Calu3 (cell line): Measurements from ENCODE around the gene LRRIQ4. TPM values are rescaled to one million over a fixed set of nuclear protein-coding genes. Genes with fewer than 3 reads are reported as not detected.

Experiments
- BruUV-seq: library from RNA; stranded (reverse); fragments of 400-500 nt; replicated peaks from 2 replicates; lab custom pipeline; 2021; lab: Mats Ljungman, UMichigan
- CTCF ChIA-PET: fragments of 300-600 bp; sonication (Branson Sonifier 250); formaldehyde crosslinking; loops from one replicate; lab custom pipeline; 2022; ENCODE audit warnings: antibody characterized with exemption; lab: Charles Lee
- DNase-seq: peaks from one replicate; pipeline ENCODE4 v3.0.0; 2022
- H3K27ac Mint-ChIP-seq: one replicate; pipeline ENCODE4 v1.8.0; 2022; ENCODE audit warnings: mixed read lengths; ENCODE audit not compliant: unreplicated experiment
- H3K27me3 Mint-ChIP-seq: one replicate; pipeline ENCODE4 v1.8.0; 2022; ENCODE audit warnings: mixed read lengths; ENCODE audit not compliant: unreplicated experiment
- H3K36me3 Mint-ChIP-seq: one replicate; pipeline ENCODE4 v1.8.0; 2022; ENCODE audit warnings: mild to moderate bottlenecking, moderate library complexity, mixed read lengths; ENCODE audit not compliant: insufficient read depth, unreplicated experiment
- H3K4me1 Mint-ChIP-seq: one replicate; pipeline ENCODE4 v1.8.0; 2022; ENCODE audit warnings: mild to moderate bottlenecking, low read depth, mixed read lengths; ENCODE audit not compliant: unreplicated experiment
- H3K4me3 Mint-ChIP-seq: one replicate; pipeline ENCODE4 v1.8.0; 2022; ENCODE audit warnings: mild to moderate bottlenecking, low read depth, moderate library complexity, mixed read lengths; ENCODE audit not compliant: unreplicated experiment
- H3K9me3 Mint-ChIP-seq: one replicate; pipeline ENCODE4 v1.8.0; 2022; ENCODE audit warnings: low read depth, mixed read lengths; ENCODE audit not compliant: unreplicated experiment
- CTCF ChIP-seq: fragments of 200-600 bp; IDR thresholded peaks from one replicate; pipeline ENCODE4 v1.8.0; 2022; ENCODE audit warnings: antibody characterized with exemption; ENCODE audit not compliant: unreplicated experiment
- intact Hi-C: fragments of 100-400 bp; cut with micrococcal nuclease; formaldehyde crosslinking; loops from one replicate; pipeline ENCODE4 v1.10.0; 2022; ENCODE audit not compliant: unreplicated experiment
- total RNA-seq: library from RNA; stranded (reverse); gene quantifications from 2 replicates; pipeline ENCODE4 v1.2.3, GENCODE V29; 2022

The LRRIQ4 gene
- total RNA-seq, 1 experiment from 2014 or later = not detected

GRCh38 chr3:169869484-169870220 lies 57.0 kb downstream of the LRRIQ4 start, which contains the start of gene LRRC31:
Gene LRRC31 (minus strand): TSS chr3:169869935. CDS start chr3:169869807, 128 bp downstream.
- Mint-ChIP-seq H3K4me3 (peak within 1 kb of the TSS; percentile 54), H3K4me1 (peaks cover 35% of the 10 kb centered on the region), H3K27ac (peak within 1 kb of the TSS; percentile 58), H3K27me3 (no peaks in the 10 kb centered on the region), H3K9me3 (peaks cover 1% of the 10 kb centered on the region), H3K36me3 (peaks cover 8% of the 10 kb centered on the region)
- intact Hi-C loops = loop anchor here (5.0 kb wide), 1 partner anchor 97 kb away; the partner anchor contains the start of gene MYNN
- BruUV-seq = TSS peak; percentile 82
- CTCF ChIA-PET = interaction anchor here (1.0 to 1.6 kb wide), 4 partner anchors 13 to 185 kb away, joined by 4 to 5 read pairs (median 4); no protein-coding TSS in a partner anchor
- DNase-seq = peak; percentile 39
- TF ChIP-seq CTCF = no peak

GRCh38 chr3:169871129-169871886 lies 58.6 kb downstream of the LRRIQ4 start:
- Mint-ChIP-seq H3K4me1 (peaks cover 35% of the 10 kb centered on the region), H3K27ac (peak overlapping the region; percentile 58), H3K9me3 (peaks cover 6% of the 10 kb centered on the region), H3K27me3 (no peaks in the 10 kb centered on the region), H3K4me3 (peak overlapping the region; percentile 4), H3K36me3 (peaks cover 8% of the 10 kb centered on the region)
- peak; percentile 58 for DNase-seq
- no TSS peak for BruUV-seq
- CTCF ChIA-PET = interaction anchor here (1.0 to 1.6 kb wide), 3 partner anchors 11 to 148 kb away, joined by 4 to 5 read pairs (median 5); no protein-coding TSS in a partner anchor
- intact Hi-C loops = loop anchor here (5.0 kb wide), 1 partner anchor 99 kb away; the partner anchor contains the start of gene MYNN
- no peak for TF ChIP-seq CTCF

- no peak overlapping the region for H3K4me3 Mint-ChIP-seq
- TF ChIP-seq CTCF = no peak
- intact Hi-C loops = no loop called here
- H3K9me3 Mint-ChIP-seq = peaks cover 6% of the 10 kb centered on the region
- BruUV-seq = no TSS peak
- H3K36me3 Mint-ChIP-seq = no peaks in the 10 kb centered on the region
- H3K27ac Mint-ChIP-seq = no peak overlapping the region
- no peak for DNase-seq
- CTCF ChIA-PET = no interaction called here
- H3K27me3 Mint-ChIP-seq = no peaks in the 10 kb centered on the region
- peaks cover 11% of the 10 kb centered on the region for H3K4me1 Mint-ChIP-seq
Measured at GRCh38 chr3:169879013-169879557, 66.4 kb downstream of the LRRIQ4 start.
